SKM-1 treated with dmso at 0.1 percent for 144 hours (cell line): ENCODE results near the gene CCNDBP1.

ENCODE experiments used
- DNase-seq: peaks from one replicate; lab custom pipeline; 2025; ENCODE audit not compliant: unreplicated experiment; lab: John Stamatoyannopoulos, UW

The CCNDBP1 gene

DNA sequence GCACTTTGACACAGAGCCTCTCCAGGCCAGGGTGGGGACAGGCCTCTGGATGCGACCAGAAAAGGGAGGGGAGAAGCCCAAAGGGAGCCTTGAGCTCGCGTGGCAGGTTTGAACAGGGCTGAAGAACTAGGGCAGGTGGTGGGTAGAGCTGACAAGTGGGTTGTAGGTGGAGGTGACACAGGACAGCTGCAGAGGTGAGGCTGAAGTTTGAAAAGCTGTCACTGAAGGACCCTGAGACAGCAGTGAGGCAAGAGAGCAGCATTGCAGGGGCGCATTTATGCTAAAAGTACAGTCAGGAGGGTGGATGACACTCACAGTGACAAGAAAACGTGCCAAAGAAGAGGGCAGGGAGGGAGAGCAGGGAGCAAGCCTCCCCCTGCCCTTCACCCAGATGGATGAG lies 57.4 kb downstream of the CCNDBP1 start:
- no peak for DNase-seq

DNA sequence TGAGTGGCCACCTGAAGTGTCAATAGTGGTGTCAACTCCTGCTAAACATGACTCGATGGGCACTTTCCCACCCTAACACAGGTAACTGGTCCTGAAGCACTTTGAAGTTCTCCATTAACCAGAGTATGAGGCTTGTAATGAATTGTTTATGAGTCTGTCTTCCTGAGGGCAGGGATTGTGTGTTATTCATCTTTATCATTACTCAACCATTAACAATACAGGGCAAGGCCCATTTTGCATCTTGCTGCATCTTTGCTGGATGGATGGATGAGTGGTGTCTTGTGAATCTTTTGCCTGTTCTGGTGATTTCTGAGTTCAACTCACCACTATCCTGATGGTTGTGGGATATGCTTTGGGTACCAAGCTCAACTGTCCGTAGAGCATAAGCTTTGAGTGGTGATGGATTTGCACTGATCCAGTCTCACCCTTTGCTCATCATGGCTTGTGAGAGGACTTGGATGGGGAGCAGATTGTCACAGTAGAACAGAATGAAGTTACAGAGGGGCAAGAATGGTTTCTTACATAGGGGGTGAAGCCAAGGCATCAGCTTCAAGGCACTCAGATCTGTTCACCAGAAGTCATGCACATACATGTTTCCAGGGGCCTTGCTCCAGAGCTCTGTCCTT lies 57.9 kb downstream of the CCNDBP1 start:
- no peak for DNase-seq

DNA sequence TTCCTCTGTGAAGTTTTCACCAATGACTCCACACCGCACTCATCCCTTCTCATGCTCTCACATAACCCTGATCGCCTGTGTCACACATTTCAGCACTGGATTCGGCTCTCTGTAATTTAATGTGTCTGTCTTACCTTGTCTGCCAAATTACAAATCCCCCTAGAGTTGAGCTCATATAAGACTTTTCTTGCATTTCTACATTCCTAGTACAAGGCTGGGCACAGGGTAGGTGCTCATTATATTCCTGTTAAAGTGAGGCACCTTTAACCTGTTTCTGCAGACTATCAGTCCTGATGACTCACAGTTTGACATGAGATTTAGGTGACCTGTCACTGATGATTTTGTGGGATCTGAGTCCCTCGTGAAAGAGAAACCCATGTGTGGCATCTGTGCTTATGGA lies 58.9 kb downstream of the CCNDBP1 start:
- DNase-seq, result no peak

DNA sequence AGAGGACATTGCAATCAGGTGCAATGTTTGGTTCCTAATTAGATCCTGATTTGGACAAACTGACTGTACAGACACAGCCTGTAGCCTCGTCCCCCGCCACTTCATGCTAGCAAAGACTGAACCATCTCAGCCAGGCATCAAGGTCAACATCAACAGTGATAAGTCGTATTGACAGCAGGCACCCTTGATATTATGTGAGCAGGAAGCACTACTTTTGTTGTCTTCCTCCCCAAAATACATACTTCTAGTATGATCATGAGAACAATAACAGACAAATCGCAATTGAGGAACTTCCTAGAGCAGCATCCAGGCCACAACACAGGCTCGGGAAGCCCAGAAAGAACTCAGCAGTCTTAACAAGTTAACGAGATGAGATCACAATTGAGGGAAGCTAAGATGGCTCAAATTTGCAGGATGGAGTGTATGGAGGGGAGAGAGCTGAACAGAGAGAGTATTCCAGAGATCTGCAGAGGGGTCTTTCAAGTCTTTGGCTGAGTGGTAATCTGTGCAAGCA lies 61.1 kb downstream of the CCNDBP1 start:
- no peak for DNase-seq
